Right atrium auricular region (tissue), 2 donors: Measurements from ENCODE around the gene DIABLO. TPM values are rescaled to one million over a fixed set of nuclear protein-coding genes. Genes with fewer than 3 reads are reported as not detected.
"Not testable (repeated sequence)": the region's sequence is repeated elsewhere in the genome, so short reads cannot be mapped to it uniquely, and the experiment has no call there.

Source experiments
- DNase-seq: peaks from one replicate; pipeline ENCODE4 v3.0.0-alpha.2; 2019; ENCODE audit warnings: low spot score
- H3K27ac ChIP-seq, 2 donors: fragments of 200-600 bp; sonication (generic); 1 replicate in 1 of 2; 2 replicates in 1 of 2; pipeline ENCODE4 v1.5.1; 2016 to 2019
- H3K27me3 ChIP-seq, 2 donors: fragments of 200-600 bp; sonication (generic); one replicate each; pipeline versions ENCODE4 v1.5.1 to v1.6.0; 2017 to 2019
- H3K36me3 ChIP-seq: fragments of 200-600 bp; sonication (generic); one replicate; pipeline ENCODE4 v1.5.1; 2016
- H3K4me1 ChIP-seq, 2 donors: fragments of 200-600 bp; sonication (generic); one replicate each; pipeline versions ENCODE4 v1.5.1 to v1.6.0; 2017 to 2019
- H3K4me3 ChIP-seq, 2 donors: fragments of 200-600 bp; sonication (generic); 1 replicate in 1 of 2; 2 replicates in 1 of 2; pipeline ENCODE4 v1.5.1; 2017 to 2019; ENCODE audit warnings: mild to moderate bottlenecking in 1 of 2, moderate library complexity in 1 of 2
- H3K9me3 ChIP-seq, 2 donors: fragments of 200-600 bp; sonication (generic); one replicate each; pipeline ENCODE4 v1.5.1; 2019
- CTCF ChIP-seq, 2 donors: fragments of 200-600 bp; sonication (generic); IDR thresholded peaks; one replicate each; pipeline ENCODE4 v1.5.1; 2019; ENCODE audit warnings: antibody characterized with exemption in 2 of 2
- total RNA-seq, 2 donors: library from RNA; depleted of rRNA; stranded (reverse); fragments of >200 nt; gene quantifications; one replicate each; pipeline ENCODE4 v1.1.0, GENCODE V29; 2016

The DIABLO gene
- total RNA-seq, 2 donors from 2014 or later: 36.9 to 55.0 TPM

GRCh38 chr12:122206111-122206881, 19.6 kb downstream of the DIABLO start:
- H3K4me3 ChIP-seq: no peak overlapping the region
- H3K36me3 ChIP-seq: peaks cover 42% of the 10 kb centered on the region
- H3K27me3 ChIP-seq: peaks cover 0 to 23% of the 10 kb centered on the region in 2 donors
- DNase-seq: no peak
- H3K4me1 ChIP-seq: peaks cover 0 to 20% of the 10 kb centered on the region in 2 donors
- H3K27ac ChIP-seq: no peak overlapping the region
- H3K9me3 ChIP-seq: no peaks in the 10 kb centered on the region
- no peak for TF ChIP-seq CTCF (IDR thresholded peaks at IDR 0.05)

GRCh38 chr12:122205053-122205925, 20.6 kb downstream of the DIABLO start:
- H3K4me1 ChIP-seq: peaks cover 0 to 20% of the 10 kb centered on the region in 2 donors
- peaks cover 0 to 23% of the 10 kb centered on the region in 2 donors for H3K27me3 ChIP-seq
- DNase-seq: no peak
- no peak for TF ChIP-seq CTCF (IDR thresholded peaks at IDR 0.05)
- H3K27ac ChIP-seq: no peak overlapping the region
- H3K4me3 ChIP-seq: no peak overlapping the region
- no peaks in the 10 kb centered on the region for H3K9me3 ChIP-seq
- H3K36me3 ChIP-seq: peaks cover 33% of the 10 kb centered on the region

- H3K9me3 ChIP-seq: no peaks in the 10 kb centered on the region
- H3K36me3 ChIP-seq: peaks cover 27% of the 10 kb centered on the region
- no peak for TF ChIP-seq CTCF (IDR thresholded peaks at IDR 0.05)
- H3K27ac ChIP-seq: no peak overlapping the region
- H3K4me3 ChIP-seq: peak overlapping the region; percentile 43 to 64
- H3K27me3 ChIP-seq: peaks cover 0 to 23% of the 10 kb centered on the region in 2 donors
- peaks cover 0 to 20% of the 10 kb centered on the region in 2 donors for H3K4me1 ChIP-seq
- DNase-seq: no peak
These were observed 21.4 kb downstream of the DIABLO start for GRCh38 chr12:122204167-122205052.

DNA sequence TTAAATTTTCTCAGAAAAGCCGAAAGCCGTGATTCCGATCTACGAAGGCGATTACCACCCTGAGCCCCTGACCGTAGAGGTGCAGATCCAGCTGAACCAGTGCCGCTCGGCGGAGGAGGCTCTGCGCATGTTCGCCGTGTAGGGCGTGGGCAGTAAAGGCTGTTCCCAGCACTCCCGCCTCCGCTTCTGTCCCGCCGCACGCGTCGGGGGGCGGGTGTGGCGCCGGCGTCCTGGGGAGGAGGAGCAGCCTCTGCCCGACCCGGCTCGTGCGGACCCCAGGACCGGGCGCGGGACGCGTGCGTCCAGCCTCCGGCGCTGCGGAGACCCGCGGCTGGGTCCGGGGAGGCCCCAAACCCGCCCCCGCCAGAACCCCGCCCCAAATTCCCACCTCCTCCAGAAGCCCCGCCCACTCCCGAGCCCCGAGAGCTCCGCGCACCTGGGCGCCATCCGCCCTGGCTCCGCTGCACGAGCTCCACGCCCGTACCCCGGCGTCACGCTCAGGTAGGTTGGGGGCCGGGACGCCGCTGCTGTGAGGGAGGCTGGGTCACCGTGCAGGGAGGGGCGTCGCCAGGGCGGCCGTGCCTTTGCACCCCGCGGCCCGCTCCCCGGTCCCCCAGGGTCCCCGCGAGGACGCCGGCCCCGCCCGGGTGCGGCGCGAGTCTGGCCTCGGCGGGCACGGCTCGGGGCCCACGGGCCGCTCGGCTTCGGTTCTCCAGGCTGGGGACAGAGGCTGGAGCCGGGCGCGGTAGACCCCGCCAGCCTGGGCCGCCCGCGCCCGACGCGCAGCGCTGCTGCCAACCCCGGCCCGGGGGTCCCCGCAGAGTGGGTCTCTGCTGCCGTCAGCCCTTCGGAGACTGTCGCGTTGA, 22.3 kb downstream of the DIABLO start, which contains the start of gene B3GNT4:
Gene B3GNT4 (plus strand): TSS at position 409 of the 866 bp plus-strand sequence. CDS start 910 bp downstream, outside the sequence.
- H3K36me3 ChIP-seq: peaks cover 18% of the 10 kb centered on the region
- H3K27ac ChIP-seq: no peak within 1 kb of the TSS
- DNase-seq: no peak
- peaks cover 0 to 23% of the 10 kb centered on the region in 2 donors for H3K27me3 ChIP-seq
- H3K4me3 ChIP-seq: peak within 1 kb of the TSS; percentile 43 to 64
- peaks cover 0 to 20% of the 10 kb centered on the region in 2 donors for H3K4me1 ChIP-seq
- H3K9me3 ChIP-seq: no peaks in the 10 kb centered on the region
- no peak for TF ChIP-seq CTCF (IDR thresholded peaks at IDR 0.05)

DNA sequence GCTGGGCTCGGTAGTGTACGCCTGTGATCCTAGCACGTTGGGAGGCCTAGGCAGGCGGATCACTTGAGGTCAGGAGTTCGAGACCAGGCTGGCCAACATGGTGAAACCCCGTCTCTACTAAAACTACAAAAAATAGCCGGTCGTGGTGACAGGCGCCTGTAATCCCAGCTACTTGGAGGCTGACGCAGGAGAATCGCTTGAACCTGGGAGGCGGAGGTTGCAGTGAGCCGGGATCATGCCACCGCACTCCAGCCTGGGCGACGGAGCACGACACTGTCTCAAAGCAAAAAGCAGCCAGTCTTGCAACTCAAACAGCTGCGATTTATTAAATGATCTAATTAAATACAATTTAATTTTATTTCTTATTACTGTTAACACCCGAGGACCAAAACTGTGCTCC, 23.0 kb downstream of the DIABLO start:
- not testable (repeated sequence) for H3K27ac ChIP-seq, DNase-seq, H3K9me3 ChIP-seq
- Histone ChIP-seq H3K36me3 (peaks cover 11% of the 10 kb centered on the region), H3K27me3 (peaks cover 0 to 23% of the 10 kb centered on the region in 2 donors), H3K4me1 (peaks cover 0 to 20% of the 10 kb centered on the region in 2 donors), H3K4me3 (peak overlapping the region; percentile 43 to 64)
